Stimulated activated CD8-positive, alpha-beta memory T cell treated with anti-CD3 and anti-CD28 coated beads, Interleukin-7, amount 100 ng/mL, for 48 hours (primary cell): ENCODE measurements around the gene GNRHR.
A peak's percentile ranks its signal among the peaks of the same experiment; 100 is the strongest.

Experiments
- DNase-seq, 2 donors: peaks; one replicate each; pipeline ENCODE4 v3.0.0-alpha.2; 2020; ENCODE audit warnings: low read depth in 1 of 2; ENCODE audit errors: extremely low read depth in 1 of 2

GNRHR gene

DNA sequence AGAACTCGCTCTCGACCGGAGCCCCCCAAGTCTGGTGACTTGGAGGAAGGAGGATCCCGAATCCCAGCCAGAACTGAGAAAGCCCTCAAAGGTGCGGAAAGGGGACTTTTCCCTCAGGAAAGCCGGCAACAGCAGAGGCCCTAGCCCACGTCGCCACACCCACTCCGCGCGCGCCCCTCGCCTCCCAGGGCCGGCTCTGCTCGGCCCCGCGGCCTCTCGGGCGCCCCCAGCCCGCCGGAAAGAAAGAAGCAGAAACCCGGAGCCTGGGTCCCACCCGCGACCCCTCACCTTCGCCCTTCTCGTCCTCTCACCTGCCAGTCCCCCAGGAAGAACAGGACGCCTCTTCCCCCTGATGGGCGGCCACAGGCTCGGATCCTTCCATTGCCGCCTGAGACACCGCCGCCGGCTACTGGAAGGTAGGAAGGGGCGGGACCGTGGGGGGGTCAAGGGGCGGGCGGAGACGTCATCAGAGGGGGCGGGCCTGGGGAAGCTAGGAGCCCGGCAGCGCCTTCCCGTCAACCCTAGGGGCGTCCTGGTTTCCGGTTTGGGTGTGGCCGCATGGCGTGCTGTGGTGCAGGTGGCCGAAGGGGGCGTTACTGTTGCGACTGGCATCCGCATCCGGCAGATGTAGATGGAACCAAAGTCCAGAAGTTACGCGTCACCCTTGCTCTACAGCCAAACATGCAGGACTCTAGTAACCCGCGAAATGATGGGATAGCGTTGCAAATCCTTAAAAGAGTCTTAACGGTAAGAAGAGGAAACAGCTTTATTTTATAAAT lies 53.3 kb downstream of the GNRHR start, which contains the start of gene UBA6:
TSS of gene UBA6 (minus strand) at position 418 of the 779 bp plus-strand sequence. CDS start at position 382, 36 bp downstream.
- DNase-seq: peak; percentile 82 to 95

DNA sequence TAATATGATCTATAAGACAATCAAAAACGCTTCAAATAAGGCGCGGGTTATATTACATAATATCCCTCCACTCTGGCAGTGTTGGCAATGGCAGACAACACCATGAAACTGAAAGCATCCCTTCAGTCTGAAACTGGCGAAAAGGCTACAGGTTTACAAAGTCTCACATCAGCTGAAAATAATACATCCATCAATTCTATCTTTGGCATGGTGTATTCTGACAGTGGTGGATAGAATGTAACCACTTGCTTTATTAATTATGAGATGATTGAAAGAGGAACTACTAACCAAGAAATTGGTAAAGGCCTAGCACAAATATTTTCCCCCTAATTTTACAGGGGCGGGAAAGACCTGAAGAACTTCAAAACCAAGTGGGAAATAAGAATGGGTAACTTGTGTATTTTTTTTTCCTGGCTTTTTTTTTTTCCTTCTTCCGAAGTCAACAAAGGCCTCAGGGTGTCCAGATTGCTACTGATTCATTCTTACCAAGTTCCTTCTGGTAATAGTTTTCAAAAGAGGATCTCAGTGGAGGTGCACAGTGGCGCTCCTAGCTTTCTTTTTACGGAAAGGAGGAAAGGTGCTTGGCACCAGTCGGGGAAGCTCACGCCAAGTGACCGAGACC lies 54.0 kb downstream of the GNRHR start:
- no peak for DNase-seq

DNA sequence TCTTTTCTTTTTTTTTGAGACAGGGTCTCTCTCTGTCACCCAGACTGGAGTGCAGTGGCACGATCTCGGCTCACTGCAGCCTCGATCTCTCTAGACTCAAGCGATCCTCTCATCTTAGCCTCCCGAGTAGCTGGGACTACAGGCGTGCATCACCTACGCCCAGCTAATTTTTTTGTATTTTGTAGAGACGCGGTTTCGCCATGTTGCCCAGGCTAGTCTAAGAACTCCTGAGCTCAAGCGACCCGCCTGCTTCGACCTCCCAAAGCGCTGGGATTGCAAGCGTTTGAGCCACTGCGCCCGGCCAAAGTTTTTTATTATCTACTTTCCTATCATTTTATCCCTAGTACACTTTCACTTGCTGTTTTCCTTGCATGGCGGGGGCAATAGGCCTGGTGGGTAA lies 54.6 kb downstream of the GNRHR start:
- DNase-seq: no peak

GRCh38 chr4:67697860-67698687 lies 56.1 kb downstream of the GNRHR start:
- no peak for DNase-seq

DNA sequence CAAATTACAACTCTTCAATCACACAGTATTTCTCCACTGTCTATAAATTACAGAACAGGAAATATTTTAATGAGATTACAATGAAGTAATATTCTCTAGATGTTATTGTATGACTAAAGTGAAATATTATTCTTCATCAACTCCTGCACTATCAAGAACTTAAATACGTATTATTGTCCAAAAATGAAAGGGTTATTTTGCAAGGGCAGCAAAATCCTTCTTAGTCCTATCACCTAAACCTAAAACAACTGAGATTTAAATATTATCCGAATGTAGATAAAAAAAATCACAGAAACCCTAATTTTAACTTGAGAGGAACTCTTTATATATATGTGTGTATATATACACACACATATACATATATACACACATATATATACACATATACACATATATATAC lies 58.1 kb downstream of the GNRHR start:
- no peak for DNase-seq

DNA sequence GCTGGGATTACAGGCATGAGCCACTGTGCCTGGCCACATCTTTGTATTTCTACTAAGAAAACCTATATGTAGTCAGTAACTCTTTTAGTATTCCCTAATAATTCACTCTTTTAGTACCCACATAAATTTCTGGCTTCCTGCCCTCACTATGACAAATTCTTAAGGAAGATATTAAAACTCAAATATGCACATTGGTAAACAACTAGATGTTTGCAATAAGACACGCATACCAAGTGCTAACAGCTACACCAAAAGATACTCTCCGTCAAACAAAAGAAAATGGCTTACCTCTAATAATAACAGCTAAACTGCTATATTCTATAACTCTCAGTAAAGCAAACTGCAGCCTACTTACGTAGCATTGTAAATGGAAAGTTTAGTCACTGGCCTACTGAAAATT lies 59.5 kb downstream of the GNRHR start:
- no peak for DNase-seq

- DNase-seq: no peak
Observed at GRCh38 chr4:67691328-67691727, 62.9 kb downstream of the GNRHR start.
